Fibroblast of lung (primary cell): ENCODE results near the gene MEGF10.

Source experiments
- CTCF ChIP-seq, 2 donors: IDR thresholded peaks in 1 of 2; conservative IDR thresholded peaks in 1 of 2; 1 replicate in 1 of 2; 2 replicates in 1 of 2; pipeline ENCODE4 v1.5.1; 2011 to 2012; ENCODE audit warnings: low read length in 2 of 2, control low read depth in 1 of 2, inconsistent platforms in 1 of 2, low read depth in 1 of 2, mild to moderate bottlenecking in 1 of 2
- EZH2 ChIP-seq: IDR thresholded peaks from 2 replicates; pipeline ENCODE4 v1.5.1; 2012; ENCODE audit warnings: low read length, control low read depth, mild to moderate bottlenecking; ENCODE audit errors: missing control alignments

- TF ChIP-seq CTCF (conservative IDR thresholded peaks at IDR 0.05 in 1 of 2, IDR thresholded peaks at IDR 0.05 in 1 of 2; ENCODE audit: low read depth in 1 of 2, low read length in 2 of 2) = no peak
- no peak for TF ChIP-seq EZH2
These were observed 76.4 kb downstream of the MEGF10 start for GRCh38 chr5:127367029-127367428.
